Measurements from ENCODE around the gene PACSIN2.
A peak's percentile ranks its signal among the peaks of the same experiment; 100 is the strongest.
"Not testable (repeated sequence)": the region's sequence is repeated elsewhere in the genome, so short reads cannot be mapped to it uniquely, and the experiment has no call there.

Gene PACSIN2, protein sequence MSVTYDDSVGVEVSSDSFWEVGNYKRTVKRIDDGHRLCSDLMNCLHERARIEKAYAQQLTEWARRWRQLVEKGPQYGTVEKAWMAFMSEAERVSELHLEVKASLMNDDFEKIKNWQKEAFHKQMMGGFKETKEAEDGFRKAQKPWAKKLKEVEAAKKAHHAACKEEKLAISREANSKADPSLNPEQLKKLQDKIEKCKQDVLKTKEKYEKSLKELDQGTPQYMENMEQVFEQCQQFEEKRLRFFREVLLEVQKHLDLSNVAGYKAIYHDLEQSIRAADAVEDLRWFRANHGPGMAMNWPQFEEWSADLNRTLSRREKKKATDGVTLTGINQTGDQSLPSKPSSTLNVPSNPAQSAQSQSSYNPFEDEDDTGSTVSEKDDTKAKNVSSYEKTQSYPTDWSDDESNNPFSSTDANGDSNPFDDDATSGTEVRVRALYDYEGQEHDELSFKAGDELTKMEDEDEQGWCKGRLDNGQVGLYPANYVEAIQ

DNA sequence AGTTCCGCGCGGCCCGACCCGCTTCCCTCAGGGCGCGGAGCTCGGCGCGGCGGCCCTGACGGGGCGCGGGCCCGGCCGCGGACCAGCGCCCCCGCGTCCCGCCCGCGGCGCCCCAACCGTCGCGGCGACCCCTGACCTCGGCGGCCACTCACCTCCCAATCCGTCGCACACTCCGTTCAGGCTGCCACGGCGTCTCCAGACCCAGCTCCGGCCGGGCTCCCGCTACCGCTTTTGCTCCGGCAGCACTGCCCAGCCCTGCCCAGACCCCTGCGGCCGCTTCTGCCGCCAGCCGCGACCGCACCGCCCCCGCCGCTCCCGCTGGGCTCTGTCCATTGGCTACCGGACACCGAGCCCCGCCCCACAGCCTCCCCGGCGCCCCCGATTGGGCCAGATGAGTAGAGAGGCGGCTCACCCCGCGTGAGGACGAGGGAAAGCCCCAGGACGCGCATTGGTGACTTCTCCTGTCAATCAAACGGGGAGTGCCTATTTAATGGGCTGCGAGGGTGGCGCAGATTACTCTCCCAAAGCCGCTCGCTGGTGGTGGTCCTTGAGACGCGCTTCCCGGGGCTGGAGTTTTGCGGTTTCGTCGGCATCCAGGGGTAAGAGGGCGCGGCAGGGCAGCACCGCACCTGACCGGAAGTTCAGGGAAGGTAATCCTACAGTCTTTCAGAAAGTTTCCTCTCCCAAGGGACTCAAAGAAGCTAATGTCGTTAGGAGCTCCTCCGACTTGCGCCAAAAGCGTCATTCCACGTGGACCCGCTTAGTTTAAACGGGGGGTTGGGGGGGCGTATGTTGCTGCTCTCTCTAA, at the start of gene PACSIN2:
PACSIN2 (minus strand) TSS at position 281 of the 808 bp plus-strand sequence. CDS start 103,069 bp downstream, outside the sequence.
- peak; percentile 98 for DNase-seq (ENCODE audit: low read depth)

DNA sequence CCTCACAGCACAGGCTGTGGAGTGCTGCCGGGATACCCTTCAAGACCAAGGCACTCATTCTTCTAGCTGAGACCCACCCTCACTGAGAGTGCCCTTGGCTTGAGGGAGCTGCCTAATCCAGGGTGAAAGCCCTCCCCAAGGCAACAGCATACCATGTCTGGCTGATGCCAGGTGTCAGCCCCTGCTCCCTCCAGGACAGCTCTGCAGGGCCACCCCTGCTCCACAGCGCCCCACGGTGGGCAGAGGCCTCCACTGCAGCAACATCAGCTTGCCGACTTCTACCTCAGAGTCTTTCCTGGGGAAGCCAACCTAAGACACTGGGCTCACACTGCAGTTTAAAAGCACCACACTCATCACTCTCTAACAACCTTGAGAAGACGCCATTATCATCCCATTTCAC, 45.2 kb upstream of the PACSIN2 start:
- DNase-seq (ENCODE audit: low read depth) = peak; percentile 14

DNA sequence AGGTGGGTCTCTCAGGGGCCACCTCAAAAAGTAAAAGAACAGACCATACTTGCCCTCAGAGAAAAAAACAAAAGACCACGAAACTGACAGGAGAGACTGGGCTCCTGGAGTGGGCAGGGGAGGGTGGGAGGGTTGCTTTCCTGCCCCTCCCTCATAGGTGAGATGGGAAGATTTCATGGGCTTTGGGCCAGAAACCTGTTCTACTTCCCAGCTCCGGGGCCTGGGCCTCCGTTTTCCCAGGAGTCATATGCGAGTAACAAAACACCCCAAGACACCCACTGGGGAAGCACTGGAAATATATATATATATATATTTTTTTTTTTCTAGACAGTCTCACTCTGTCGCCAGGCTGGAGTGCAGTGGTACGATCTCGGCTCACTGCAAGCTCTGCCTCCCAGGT, 42.7 kb upstream of the PACSIN2 start:
- DNase-seq (ENCODE audit: low read depth) = no peak

DNA sequence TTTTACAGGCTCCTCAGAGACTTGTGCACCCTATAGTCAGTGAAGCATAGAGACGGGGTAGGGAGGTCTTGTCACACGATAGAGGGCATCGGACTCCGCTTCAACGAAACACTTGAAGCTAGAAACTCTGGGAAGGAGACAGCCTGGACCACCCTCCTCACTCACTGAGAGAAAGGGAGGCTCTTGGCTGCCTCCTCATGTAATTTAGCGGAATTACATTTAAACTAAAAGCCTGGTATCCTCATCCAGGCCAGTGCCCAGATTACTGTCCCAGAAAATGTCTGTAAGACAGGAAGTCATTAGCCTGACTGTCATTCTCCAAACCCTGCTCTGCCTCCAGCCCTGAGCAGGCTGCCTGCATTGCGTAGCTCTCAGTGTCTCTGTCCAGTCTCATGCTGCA, 38.2 kb upstream of the PACSIN2 start:
- DNase-seq (ENCODE audit: low read depth) = no peak

DNA sequence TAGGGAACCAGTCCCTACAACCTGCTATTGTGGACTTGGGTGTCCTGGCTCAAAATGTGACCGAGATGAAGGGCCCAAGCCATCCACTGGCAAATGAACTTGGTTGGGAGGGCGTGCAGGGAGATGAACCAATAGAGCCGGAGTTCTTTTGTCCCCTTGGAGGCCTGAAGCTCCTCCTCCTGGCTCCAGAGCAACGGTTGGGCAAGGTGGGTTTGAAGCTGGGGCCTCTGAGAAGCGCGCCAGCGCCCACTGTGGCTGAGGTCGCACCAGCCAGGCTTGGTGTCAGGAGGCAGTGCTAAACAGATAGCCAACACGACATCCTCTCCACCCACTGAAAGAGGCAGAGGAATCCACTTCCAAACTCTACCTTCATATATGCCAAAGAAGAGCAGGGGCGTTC, 36.0 kb upstream of the PACSIN2 start:
- DNase-seq (ENCODE audit: low read depth) = no peak

DNA sequence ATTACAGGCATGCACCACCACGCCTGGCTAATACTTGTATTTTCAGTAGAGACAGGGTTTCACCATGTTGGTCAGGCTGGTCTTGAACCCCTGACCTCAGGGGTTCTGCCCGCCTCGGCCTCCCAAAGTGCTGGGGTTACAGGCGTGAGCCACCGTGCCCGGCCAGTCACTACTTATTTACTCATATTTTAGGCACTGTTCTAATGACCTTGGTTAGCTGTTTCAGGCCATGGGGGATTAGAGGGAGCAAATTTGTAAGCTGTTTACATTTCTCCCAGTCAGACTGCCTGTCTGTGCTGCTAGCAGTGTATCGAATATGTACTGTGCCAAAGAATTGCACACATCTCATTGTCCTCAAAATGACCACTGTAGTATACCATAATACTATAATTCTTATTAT, 32.7 kb upstream of the PACSIN2 start:
- no peak for DNase-seq (ENCODE audit: low read depth)

DNA sequence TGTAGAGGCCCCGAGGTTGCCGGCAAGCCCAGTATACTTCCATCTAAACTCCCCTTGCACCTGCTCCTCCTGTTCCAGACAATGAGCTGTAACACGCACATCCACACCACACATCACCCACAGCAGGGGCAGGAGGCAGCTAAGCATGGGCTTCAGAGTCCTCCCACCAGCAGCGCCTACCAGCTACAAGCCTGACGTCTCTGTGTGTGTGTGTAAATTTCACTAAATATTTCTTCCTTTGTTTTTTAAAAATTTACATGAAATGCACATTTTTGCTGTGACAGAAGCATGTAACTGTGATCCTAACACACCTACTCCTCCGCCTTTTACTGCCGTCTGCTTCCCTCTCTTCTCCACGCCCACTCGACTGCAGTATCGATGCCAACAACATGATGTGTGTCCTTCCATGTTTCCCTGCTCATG, 29.4 kb upstream of the PACSIN2 start:
- DNase-seq (ENCODE audit: low read depth) = no peak

DNA sequence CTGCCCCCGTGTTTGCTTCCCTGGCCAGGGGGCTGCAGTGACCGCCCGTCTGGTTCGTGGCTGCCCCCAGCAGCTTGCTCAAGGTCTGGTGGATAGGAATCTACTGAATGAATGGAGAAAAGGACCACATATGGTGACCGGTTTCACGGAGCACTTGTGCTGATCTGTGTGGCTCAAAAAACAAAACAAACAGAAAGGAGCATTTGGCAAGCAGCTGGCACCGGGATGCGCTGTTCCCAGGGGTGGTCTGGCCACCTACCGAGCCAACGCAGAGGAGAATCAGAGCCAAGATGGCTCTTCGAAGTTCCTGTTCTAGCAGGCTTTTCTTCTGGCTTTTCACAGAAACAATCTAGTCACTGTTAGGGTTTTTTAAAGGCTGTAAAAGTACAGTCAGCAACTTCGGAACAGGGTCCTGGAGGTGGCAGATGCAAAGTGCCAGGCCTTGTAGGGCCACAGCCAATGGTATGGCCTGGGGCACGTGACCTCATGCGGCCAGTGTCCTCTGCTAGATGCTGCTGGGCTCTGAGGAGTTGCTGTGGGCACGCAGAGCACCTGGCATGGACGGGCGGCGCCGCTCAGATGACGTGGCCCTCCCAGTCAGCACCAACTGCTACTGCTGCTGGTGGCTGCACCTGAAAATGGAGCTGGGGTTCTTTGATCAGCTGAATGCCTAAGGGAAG, 27.3 kb upstream of the PACSIN2 start:
- DNase-seq (ENCODE audit: low read depth) = no peak

DNA sequence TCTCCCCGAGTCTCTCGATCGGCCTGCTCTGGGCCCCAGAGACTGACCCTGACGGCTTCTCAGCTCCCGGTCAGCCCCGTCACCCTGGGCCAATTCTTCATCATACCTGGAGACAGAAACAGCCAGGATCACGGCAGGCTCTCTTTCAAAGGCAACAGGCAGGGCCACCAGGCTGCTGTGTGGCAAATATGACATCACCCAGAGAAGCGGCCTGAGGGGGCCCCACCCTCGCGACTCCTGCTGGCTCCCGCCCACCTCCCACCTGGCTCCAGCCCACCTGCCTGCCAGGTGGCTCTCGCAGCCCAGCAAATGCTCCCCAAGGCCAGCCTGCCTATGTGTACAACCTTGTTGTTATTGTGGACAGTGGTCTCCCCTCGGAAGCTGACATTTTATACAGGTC, 24.9 kb upstream of the PACSIN2 start:
- DNase-seq (ENCODE audit: low read depth) = no peak

DNA sequence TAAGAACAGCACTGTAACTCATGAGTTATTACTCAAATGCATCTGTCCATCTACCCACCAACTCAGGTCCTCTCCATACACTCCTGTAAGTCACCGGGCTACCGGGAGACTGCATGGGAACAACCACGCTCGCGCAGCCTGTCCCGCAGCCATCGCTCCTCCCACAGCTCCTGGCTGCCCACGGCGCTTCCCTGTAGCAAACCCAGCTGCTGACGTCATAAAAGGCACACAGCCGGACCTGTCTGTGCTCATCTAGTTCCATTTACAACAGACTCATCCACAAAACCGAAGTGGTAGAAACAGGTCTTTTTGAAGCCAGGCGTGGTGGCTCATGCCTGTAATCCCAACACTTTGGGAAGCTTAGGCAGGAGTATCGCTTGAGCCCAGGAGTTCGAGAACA, 23.4 kb upstream of the PACSIN2 start:
- DNase-seq (ENCODE audit: low read depth) = no peak

DNA sequence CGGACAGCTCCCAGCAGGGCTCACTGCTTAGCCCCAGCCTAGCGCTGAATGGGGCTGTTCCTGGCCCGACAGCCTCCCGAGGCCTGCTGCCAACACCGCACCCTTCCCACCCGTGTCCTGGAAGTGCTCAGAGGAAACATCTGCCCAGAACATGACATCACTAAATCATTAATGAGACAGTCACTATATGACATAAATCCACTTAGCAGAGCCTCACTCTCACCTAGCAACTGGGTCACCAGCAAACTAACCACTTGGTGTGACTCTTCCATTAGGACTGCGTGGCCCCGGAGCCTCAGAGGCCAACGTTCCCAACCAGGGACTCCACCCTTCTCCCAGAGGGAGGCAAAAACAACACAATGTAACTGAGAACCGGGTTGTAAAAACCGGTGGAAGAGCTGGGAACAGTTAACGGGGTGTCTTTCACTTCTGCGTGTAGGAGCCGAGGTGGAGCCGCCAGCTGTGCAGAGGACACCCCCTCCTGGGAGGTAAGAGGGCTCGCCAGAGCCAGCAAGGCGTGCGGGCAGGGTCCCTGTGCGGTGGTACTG, 21.4 kb upstream of the PACSIN2 start:
- DNase-seq (ENCODE audit: low read depth) = no peak

DNA sequence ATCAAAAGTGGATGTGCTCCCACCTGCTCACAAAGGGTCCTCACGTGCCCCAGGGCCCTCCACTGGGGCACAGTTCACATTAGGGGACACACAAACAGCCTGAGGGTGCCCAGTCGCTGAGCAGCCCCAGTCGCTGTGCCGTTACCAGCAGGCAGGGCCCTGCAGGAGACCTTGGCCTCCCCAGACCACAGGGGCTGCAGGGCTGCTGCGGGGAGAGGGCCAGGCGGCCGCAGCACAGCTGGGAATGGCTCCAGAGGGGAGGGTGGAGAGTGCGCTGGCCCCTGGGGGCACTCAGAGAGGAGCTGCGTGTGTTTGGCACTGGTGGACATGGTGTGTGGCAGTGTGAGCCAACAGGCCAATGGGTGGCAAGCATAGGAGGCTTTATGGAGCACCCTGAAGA, 20.3 kb upstream of the PACSIN2 start:
- DNase-seq (ENCODE audit: low read depth) = no peak

DNA sequence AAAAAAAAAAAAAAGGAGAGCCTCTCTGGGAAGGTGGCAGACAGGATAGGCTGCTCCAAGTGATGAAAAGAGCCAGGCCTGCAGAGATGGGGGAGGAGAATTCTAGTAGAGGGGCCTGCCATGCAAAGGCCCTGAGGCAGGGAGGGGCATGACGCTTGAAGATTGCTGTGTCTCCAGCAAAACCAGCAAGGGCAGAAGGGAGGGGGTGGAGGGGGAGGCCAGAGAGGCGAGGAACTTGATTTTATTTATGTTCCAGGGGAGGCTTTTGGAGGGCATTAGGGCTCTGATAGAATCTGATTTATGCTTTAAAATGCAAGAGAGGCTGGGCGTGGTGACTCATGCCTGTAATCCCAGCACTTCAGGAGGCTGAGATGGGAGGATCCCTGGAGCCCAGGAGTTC, 16.7 kb upstream of the PACSIN2 start:
- DNase-seq (ENCODE audit: low read depth) = no peak

DNA sequence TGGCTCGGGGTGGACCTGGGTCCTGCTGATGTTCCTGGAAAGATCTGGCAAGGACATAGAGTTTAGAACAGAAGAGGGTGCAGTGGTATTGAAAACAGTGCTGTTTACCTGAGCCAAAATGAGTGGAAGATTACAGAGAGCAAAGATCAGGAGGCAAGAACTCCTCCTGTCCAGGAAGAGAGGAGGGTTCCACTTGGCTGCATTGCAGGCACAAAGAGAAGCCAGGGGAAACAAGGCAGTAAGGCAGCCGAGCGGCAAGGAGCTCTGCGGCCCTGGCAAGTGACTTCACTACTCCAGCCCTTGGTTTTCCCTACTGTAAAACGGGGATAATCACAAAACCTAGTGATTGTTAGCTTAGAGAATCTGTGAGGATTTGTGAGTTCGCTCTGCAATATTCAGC, 3.7 kb upstream of the PACSIN2 start:
- no peak for DNase-seq (ENCODE audit: low read depth)

DNA sequence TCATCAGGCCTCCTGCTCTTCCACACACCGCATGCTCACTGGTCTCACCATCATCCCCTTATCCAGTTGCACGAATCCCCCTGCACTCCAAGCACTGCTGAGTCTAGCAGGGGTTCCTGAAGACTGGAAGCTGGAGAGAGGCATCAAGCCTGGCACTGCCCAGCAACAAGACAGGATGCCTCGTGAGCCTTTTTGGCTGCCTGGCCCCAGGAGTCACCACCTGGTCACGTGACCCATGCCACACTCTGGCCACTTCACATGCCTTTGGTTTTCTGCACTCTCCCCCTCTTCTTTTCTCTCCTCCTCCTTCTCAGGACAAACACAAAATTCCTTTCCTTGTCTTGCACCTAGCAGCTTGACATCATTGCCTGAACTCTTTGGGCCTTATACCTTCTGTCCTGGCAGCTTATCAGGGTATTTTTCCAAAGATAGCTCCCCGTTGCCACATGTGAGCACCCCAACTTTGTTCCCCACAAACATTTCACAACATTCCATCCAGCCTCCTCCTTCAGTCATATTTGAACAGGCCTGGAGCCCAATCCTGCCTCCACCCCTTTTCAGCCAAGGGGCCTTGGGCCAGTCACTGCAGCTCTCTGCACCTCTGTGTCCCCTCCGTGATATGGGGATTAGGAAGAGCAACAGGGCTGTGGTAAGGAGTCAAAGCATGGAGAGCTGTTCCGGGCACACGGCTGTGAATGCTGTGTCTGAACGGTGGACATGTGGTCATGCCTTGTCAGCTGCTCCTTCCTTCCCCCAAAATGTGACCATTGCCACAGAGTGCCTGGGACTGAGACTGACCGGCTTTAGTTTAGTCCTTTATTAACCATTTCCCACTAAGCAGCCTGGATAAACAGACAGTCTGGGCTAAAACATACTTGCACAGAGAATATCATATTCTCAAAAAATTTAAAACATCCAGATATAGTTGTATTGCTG, 2.8 kb upstream of the PACSIN2 start:
- no peak for DNase-seq (ENCODE audit: low read depth)

DNA sequence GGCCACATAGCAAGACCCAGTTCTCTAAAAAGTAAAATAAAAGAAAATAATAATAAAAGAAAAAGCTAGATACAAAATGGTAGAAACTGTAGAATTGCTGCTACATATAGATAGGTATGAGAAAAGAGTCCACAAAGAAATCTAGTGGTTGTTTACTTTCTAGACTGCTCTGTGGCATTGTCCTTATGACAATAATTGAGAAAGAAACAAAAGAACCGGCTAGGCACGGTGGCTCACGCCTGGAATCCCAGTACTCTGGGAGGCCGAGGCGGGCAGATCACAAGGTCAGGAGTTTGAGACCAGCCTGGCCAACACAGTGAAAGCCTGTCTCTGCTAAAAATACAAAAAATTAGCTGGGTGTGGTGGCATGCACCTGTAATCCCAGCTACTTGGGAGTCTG, 1.2 kb upstream of the PACSIN2 start:
- not testable (repeated sequence) for DNase-seq (ENCODE audit: low read depth)

DNA sequence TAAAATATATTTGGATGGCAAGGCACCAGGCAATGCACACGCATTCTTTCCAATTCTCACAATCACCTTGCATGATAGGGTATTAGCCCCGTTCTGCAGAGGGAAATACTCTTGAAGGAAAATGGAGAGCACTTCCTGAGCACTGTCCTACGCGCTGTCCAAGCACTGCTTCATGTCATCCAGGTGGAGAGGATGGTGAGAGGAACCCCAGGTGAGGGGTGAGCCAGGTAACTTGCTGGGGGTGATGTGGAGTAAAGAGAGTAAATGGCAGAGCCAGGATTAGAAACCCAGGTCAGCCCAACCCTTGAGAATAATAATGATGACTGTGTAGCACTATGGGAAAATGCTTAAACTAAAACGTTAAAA, 711 bp upstream of the PACSIN2 start:
- no peak for DNase-seq (ENCODE audit: low read depth)

DNA sequence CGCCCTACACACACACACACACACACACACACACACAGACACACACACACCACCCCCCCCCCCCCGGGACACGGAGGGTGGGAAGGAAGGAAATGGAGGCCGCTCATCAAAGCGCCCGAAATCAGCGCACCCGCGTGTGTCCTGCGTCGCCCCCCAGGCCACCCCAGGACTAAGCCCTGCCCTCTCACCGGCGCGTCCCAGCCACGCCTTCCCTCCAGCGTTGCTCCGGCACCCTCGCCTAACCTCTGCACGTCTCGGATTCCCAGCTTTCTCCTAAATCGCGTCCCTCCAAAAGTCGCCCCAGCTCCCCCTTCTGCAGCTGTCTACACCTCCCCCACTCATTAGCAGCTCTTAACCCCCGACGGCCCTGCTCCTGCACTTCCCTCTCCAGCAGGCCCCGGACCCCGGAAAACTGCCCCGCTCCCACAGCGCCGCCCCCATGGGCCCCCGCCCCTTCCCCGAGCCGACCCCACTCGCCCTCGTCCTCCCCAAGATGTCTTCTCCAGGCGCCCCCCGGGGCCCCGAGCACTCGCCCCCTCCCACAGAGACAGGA, 557 bp downstream of the PACSIN2 start:
- no peak for DNase-seq (ENCODE audit: low read depth)

DNA sequence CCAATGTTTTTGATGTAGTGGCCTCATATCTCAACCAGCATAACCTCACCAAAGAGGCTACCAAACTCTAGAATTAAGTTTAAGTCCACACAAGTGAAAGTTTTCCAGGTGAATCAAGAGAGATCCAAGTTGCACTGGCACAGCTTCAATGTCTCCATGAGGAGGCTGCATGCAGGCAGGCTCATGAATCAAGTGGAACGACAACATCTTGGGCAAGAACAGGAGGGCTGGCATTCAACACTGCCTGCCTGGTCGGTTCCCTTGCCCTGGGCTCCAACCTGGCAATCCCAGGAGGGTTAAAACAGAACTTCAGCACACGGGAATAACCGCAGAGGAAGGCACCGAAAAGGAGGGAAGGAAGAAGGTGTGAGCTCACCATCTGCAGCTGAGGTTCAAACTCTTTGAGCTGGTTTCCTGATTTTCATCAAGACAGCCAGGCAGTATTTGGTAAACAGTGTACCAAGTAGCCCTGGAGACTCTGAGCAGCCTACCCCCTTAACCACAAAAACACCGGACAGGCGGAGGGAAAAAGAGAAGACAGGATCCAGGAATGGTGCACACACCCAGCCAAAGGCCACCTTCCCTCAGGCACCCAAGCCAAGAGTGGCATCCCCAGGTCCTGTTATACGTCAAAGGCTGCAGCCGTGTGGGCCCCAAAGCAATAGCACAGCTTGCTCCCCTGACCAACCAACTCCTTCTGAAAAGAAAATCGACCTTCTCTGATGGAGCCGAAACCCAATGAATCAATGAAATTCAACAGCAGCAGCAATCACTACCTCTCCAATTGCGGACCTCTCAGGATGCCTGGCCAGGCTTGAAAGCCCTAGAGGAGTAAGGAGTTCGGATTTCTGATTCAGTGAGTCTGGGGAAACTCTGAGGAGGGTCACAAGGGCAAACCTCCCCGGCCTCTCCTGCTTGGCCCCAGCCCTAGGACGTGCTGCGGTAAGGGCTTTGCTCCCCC, 1.3 kb downstream of the PACSIN2 start:
- DNase-seq (ENCODE audit: low read depth) = no peak

DNA sequence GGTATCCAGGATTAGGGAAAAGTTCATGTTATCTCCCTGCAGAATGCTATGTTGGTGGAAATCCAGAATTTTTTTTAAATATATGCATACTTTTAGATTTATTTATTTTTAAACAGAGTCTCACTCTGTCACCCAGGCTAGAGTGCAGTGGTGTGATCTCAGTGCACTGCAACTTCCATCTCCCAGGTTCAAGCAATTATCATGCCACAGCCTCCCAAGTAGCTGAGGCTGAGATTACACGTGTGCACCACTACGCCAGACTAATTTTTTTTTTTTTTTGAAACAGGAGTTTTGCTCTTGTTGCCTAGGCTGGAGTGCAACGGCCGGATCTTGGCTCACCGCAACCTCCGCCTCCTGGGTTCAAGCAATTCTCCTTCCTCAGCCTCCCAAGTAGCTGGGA, 2.6 kb downstream of the PACSIN2 start:
- no peak for DNase-seq (ENCODE audit: low read depth)
